Thyroid gland (tissue), 4 donors: Measurements from ENCODE around the gene CEACAM5.

ENCODE experiments used
- POLR2A ChIP-seq, 2 donors: fragments of 450-650 bp; IDR thresholded peaks; one replicate each; pipeline ENCODE4 v1.6.1; 2017; ENCODE audit warnings: antibody characterized with exemption in 2 of 2, mild to moderate bottlenecking in 2 of 2, moderate library complexity in 1 of 2
- TF ChIP-seq, protein P1 (sequence below), 6 experiments: fragments of 200-600 bp in 3 of 6; fragments of 450-650 bp in 3 of 6; sonication (generic) in 3 of 6; IDR thresholded peaks; one replicate each; pipeline ENCODE4 v1.5.1; 2016 to 2019; ENCODE audit warnings: antibody characterized with exemption in 6 of 6, mild to moderate bottlenecking in 2 of 6, inconsistent platforms in 1 of 6, moderate library complexity in 1 of 6

- TF ChIP-seq, protein P1, sequence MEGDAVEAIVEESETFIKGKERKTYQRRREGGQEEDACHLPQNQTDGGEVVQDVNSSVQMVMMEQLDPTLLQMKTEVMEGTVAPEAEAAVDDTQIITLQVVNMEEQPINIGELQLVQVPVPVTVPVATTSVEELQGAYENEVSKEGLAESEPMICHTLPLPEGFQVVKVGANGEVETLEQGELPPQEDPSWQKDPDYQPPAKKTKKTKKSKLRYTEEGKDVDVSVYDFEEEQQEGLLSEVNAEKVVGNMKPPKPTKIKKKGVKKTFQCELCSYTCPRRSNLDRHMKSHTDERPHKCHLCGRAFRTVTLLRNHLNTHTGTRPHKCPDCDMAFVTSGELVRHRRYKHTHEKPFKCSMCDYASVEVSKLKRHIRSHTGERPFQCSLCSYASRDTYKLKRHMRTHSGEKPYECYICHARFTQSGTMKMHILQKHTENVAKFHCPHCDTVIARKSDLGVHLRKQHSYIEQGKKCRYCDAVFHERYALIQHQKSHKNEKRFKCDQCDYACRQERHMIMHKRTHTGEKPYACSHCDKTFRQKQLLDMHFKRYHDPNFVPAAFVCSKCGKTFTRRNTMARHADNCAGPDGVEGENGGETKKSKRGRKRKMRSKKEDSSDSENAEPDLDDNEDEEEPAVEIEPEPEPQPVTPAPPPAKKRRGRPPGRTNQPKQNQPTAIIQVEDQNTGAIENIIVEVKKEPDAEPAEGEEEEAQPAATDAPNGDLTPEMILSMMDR (IDR thresholded peaks at IDR 0.05) = no peak
- no peak for TF ChIP-seq POLR2A (IDR thresholded peaks at IDR 0.05)
Observed at GRCh38 chr19:41699968-41700323, 8.5 kb upstream of the CEACAM5 start.
